GM12873 (cell line): Measurements from ENCODE around the gene DSE.

Source experiments
- CTCF ChIP-seq: IDR thresholded peaks from 2 replicates; pipeline ENCODE4 v1.5.1; 2012; ENCODE audit warnings: low read depth, mild to moderate bottlenecking, moderate library complexity, low read length, control low read depth; ENCODE audit not compliant: insufficient read depth; ENCODE audit errors: missing control alignments

The DSE gene

DNA sequence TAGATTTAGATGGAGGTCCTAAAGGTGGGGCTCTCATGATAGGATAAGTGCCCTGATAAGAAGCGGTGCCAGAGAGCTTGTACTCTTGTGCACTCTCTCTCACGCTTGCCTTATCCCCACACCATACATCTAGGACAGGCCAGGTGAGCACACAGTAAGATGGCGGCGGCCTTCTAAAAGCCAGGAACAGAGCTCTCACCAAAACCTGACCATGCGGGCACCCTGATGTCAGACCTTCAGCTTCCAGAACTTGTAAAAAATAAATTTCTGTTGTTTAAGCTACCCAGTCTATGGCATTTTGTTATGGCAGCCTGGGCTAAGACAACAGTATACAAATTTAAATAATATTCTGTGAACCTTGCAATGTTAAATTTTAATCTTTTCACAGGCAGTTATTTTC, 49.6 kb downstream of the DSE start:
- TF ChIP-seq CTCF, result no peak

GRCh38 chr6:116422238-116422637, 51.5 kb downstream of the DSE start:
- no peak for TF ChIP-seq CTCF

- TF ChIP-seq CTCF, result no peak
Observed at GRCh38 chr6:116424001-116424400, 53.3 kb downstream of the DSE start.

DNA sequence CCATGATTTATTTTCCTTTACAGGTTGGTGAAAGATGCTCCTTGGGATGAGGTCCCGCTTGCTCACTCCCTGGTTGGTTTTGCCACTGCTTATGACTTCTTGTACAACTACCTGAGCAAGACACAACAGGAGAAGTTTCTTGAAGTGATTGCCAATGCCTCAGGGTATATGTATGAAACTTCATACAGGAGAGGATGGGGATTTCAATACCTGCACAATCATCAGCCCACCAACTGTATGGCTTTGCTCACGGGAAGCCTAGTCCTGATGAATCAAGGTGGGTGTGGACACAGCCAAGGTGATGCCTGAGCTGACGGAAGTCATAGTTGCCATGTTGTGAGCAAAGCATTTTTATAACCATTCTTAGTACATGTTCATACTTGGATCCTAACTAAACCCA, 55.8 kb downstream of the DSE start:
- TF ChIP-seq CTCF, result no peak

- TF ChIP-seq CTCF, result no peak
Observed at GRCh38 chr6:116429111-116429510, 58.4 kb downstream of the DSE start.

DNA sequence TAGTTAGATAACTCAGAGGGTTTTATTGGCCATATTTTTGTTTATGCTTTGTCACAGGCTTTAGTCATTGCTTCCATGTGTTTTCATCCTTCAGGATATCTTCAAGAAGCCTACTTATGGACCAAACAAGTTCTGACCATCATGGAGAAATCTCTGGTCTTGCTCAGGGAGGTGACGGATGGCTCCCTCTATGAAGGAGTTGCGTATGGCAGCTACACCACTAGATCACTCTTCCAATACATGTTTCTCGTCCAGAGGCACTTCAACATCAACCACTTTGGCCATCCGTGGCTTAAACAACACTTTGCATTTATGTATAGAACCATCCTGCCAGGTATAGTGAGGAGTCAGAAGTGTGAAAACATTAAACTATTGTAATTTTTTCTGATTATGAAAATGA, 60.1 kb downstream of the DSE start:
- TF ChIP-seq CTCF, result no peak

- TF ChIP-seq CTCF, result no peak
Observed at GRCh38 chr6:116431964-116432595, 61.3 kb downstream of the DSE start.
